ENCODE results near the gene GCH1. TPM values are rescaled to one million over a fixed set of nuclear protein-coding genes. Genes with fewer than 3 reads are reported as not detected.
"Not testable (repeated sequence)": the region's sequence is repeated elsewhere in the genome, so short reads cannot be mapped to it uniquely, and the experiment has no call there.

The GCH1 gene
- 10.4 TPM for total RNA-seq
- long read RNA-seq, partial matches to known transcripts = 0 of 3 reads
- long read RNA-seq, other reads (novel, unspliced or antisense) = 3 of 3 reads

DNA sequence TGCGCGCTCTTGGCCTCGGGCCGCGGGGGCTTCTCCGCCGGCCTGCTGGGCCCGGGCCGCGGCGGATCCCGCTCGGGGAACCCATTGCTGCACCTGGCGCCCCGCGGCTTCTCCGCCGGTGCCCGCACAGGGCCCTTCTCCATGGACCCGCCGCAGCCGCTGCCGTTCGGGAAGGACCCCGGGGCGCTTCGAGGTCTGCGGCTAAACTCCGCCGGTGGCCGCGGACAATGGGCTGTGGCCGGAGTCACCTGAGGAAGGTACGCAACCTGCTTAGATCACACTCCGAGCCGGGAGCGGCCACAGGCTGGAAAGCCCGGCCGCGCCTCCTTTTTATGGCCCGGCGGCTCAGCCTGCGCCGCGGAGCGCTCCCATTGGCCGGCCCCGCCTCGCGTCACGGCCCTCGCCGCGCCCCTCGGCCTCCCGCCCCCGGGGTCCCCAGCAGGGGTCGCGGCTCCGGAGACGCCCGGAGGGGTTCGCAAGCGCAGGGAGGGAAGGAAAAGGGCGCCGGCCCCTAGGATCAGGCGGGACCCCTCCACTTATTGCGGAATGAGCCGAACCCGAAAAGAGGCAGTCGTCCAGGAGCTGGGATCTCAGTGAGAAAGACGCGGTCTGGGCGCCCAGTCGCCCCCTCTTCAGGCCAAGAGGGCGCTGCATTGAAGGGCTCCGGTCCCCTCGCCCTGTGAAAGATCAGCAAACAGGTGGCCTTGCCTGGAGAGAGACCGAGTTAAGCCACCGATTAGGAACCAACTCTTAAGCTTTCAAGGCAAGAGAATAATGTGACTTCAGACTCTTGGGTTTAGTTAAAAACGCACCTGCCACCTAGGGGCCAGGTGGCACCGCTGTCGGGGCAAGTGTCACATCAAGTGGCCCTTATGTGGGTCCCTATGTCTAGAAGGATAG lies at the start of gene GCH1:
Gene GCH1, minus strand, starts transcription at position 306 of the 900 bp plus-strand sequence. Its CDS starts 163 bp downstream, at position 143.
- peak; percentile 94 for DNase-seq (ENCODE audit: low spot score)

DNA sequence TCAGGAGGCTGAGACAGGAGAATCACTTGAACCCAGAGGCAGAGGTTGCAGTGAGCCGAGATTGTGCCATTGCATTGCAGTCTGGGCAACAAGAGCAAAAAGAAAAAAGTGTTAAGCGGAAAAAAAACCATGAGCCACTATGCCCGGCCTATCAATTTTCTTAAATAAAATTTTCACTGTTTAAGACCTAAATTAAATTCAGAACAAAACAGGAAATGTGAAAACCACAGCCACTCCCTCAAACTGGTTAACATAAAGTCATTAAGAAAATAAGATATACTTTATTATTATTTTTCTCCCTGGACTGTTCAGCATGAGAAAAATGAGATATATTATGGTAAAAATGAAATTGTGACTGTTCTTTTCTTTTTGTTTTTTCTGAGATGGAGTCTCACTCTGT lies 44.6 kb upstream of the GCH1 start:
- DNase-seq (ENCODE audit: low spot score) = no peak

- DNase-seq (ENCODE audit: low spot score) = no peak
These were observed 43.9 kb upstream of the GCH1 start for GRCh38 chr14:54946500-54946899.

GRCh38 chr14:54944737-54945391 lies 42.2 kb upstream of the GCH1 start:
- no peak for DNase-seq (ENCODE audit: low spot score)

- no peak for DNase-seq (ENCODE audit: low spot score)
These were observed 40.3 kb upstream of the GCH1 start for GRCh38 chr14:54942913-54943312.

GRCh38 chr14:54936816-54937215 lies 34.2 kb upstream of the GCH1 start:
- DNase-seq (ENCODE audit: low spot score) = no peak

GRCh38 chr14:54935958-54936357 lies 33.3 kb upstream of the GCH1 start:
- DNase-seq (ENCODE audit: low spot score) = no peak

DNA sequence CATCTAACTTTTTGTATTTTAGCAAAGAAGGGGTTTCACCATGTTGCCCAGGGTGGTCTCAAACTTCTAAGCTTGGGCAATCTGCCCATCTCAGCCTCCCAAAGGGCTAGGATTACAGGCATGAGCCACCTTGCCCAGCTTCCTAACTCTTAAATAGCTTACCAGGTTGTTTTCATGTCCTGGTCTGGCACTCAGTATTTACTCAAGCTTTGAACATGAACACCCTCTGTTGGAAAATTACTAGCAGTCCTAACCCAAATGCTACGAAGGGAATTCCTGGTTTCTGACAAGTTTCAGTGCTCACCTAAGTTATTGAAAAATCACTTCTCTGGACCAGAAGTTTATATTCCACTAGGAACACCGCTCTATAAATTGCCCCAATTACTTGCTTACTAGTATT lies 32.5 kb upstream of the GCH1 start:
- DNase-seq (ENCODE audit: low spot score) = no peak

DNA sequence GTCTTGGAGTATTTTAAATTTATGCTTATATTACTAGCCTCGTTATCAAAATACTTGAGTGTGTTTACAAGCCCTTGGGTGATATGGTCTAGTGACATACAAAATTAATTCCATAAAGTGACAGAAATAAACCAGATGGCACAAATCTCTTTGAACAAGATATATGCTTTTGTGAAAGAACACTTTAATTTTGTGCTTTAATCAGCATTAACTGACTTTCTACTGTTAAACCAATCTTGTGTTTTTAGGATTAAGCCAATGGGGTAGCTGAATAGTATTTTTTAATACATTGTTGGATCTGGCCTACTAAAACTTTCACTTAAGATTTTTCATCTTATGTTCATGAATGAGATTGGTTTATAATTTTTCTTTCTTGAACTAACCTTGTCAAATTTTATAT lies 30.4 kb upstream of the GCH1 start:
- DNase-seq (ENCODE audit: low spot score) = no peak

DNA sequence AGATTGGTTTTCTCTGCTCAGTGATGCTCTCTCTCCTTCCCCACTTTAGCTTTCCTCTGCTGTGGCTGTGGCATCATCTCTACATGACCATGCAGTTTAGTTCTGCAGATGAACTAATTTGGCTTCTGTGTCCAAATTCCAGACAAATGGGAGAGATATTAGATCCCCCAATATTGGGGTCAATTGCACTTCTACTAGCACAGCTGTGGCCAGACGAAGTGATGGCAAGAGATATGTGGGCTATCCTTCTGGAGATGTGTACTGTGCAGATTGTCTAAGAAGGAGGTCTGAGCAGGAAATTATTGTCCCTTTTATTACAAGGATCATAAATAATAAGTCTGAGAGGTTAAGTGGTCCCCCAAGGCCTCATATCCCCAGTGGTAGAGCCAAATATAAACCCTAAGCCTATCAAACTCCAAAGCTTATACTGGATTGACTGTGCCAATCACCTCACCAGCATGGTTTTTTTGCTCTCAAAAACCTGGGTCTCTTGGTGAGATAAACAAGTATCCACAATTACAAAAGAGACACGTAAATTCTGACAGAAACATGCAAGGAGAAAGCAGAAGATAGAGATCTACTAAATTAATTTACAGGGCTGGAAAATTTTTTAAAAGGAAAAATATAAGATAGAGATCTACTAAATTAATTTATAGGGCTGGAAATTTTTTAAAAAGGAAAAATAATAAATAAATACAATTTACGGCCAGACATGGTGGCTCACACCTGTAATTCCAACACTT lies 29.1 kb upstream of the GCH1 start:
- DNase-seq (ENCODE audit: low spot score) = no peak

GRCh38 chr14:54931101-54931500 lies 28.5 kb upstream of the GCH1 start:
- DNase-seq (ENCODE audit: low spot score) = no peak

- no peak for DNase-seq (ENCODE audit: low spot score)
These were observed 26.9 kb upstream of the GCH1 start for GRCh38 chr14:54929556-54929955.

GRCh38 chr14:54928216-54928615 lies 25.6 kb upstream of the GCH1 start:
- DNase-seq (ENCODE audit: low spot score) = no peak

DNA sequence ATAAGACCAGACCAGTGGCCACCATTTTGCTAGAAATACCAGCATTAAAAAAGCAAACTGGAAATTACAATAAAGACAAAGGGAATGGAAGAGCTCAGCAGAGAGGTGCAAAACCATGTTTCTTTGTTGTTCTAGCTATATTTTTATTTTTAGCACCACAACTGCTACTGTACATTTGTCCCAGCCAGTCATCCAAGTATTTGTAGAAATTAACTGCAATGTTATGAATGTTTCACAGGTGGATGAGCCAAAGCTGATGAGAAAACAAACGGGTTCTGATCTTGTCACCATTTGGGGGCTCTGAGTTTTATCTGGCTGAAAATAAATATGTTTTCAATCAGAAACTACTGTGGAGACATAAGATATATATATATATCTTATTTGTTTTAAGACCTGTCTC lies 24.9 kb upstream of the GCH1 start:
- DNase-seq (ENCODE audit: low spot score) = no peak

DNA sequence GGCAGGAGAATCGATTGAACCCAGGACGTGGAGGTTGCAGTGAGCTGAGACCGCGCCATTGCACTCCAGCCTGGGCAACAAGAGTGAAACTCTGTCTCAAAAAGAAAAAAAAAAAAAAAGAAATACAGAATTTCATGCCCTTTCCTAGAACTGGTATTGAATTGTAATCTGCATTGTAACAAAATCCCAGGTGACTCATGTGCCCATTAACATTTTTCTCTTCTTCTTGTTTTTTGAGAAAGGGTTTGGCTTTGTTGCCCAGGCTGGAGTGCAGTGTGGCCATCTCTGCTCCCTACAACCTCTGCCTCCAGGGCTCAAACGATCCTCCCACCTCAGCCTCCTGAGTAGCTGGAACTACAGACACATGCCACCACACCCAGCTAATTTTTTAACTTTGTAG lies 23.9 kb upstream of the GCH1 start:
- not testable (repeated sequence) for DNase-seq (ENCODE audit: low spot score)

GRCh38 chr14:54922598-54922997 lies 20.0 kb upstream of the GCH1 start:
- DNase-seq (ENCODE audit: low spot score) = no peak

DNA sequence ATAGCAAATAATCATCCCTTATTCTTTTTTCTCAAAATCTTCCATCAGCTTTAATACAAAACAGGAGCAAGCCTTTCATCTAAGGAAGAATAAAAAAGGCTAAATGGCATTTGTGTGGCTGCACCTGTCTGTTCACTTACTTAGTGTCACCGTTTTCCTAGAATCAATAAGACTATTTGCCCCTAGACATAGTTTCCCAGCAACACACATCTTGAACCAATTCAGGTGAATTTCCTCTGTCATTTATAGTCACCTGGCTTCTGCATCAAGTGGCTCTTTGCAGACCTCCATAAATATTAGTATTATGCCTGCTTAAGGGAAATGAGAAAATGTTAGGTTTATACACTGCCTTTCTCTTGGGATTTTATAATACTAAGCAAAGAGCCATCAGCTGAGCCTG lies 17.4 kb upstream of the GCH1 start:
- no peak for DNase-seq (ENCODE audit: low spot score)

- no peak for DNase-seq (ENCODE audit: low spot score)
These were observed 16.7 kb upstream of the GCH1 start for GRCh38 chr14:54919330-54919729.

GRCh38 chr14:54918427-54918826 lies 15.8 kb upstream of the GCH1 start:
- DNase-seq (ENCODE audit: low spot score) = no peak

GRCh38 chr14:54916101-54916500 lies 13.5 kb upstream of the GCH1 start:
- no peak for DNase-seq (ENCODE audit: low spot score)

DNA sequence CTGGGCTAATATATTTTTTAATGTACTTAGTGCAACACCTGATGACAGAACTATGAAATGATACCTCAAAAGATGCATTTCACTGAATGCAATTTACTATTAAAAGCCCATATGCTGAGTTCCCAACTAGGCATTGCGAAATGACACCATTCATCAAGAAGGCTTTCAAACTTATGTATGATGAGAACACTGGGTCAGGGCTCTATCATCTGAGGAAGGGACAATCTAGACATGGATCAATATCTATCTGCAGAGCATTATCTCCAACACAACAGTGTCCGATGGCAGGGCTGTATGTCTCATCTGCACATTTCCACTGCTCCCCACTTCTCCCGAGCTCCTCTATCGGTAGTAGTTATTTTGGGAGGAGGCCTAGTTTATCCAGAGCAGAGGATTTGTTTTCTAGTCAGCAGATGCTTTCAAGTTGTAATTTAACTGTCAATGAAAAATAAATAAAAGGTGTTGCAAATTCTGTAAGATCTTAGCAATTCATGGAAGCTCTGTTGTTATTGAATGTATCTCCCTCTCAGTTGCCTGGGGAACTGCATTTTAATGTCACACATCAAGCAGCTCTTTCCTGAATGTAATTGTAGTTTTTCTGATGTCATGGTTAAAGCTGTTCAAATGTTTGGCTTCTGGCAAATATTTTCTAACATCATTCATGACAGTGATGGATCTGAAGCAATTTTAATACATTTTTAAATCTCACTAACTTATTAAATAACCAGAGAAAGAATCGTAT lies 7.4 kb upstream of the GCH1 start:
- DNase-seq (ENCODE audit: low spot score) = no peak
